Daoy (cell line): ENCODE data around the gene ZNF524. TPM values are rescaled to one million over a fixed set of nuclear protein-coding genes. Genes with fewer than 3 reads are reported as not detected.

Experiments
- total RNA-seq: library from RNA; depleted of rRNA; stranded (reverse); fragments of >200 nt; shearing (Covaris generic); gene quantifications from 2 replicates; pipeline ENCODE4 v1.2.3, GENCODE V29; 2014; rRNA removed

The ZNF524 gene
- total RNA-seq, 1 experiment from 2014 or later: 8.7 TPM

Other genes starting within 250 kb of the ZNF524 start
- not detected in 2 replicates for gene COX6B2, start 245.6 kb upstream of the ZNF524 start, total RNA-seq
- not detected in 2 replicates for gene GARIN5B, start 237.0 kb upstream of the ZNF524 start, total RNA-seq
- 56.5 and 60.4 TPM in 2 replicates for gene IL11, start 229.8 kb upstream of the ZNF524 start, total RNA-seq
- not detected in 2 replicates for gene TMEM190, start 223.5 kb upstream of the ZNF524 start, total RNA-seq
- 3.3 and 3.9 TPM in 2 replicates for gene TMEM238, start 216.0 kb upstream of the ZNF524 start, total RNA-seq
- gene RPL28, start 214.4 kb upstream of the ZNF524 start, total RNA-seq: 633 and 816 TPM in 2 replicates
- gene UBE2S, start 192.5 kb upstream of the ZNF524 start, total RNA-seq: 317 and 338 TPM in 2 replicates
- gene SHISA7, start 157.0 kb upstream of the ZNF524 start, total RNA-seq: not detected in 2 replicates
- gene ISOC2, start 138.6 kb upstream of the ZNF524 start, total RNA-seq: 134 and 140 TPM in 2 replicates
- gene C19orf85, start 135.5 kb upstream of the ZNF524 start, total RNA-seq: not detected in 2 replicates
- gene ZNF628, start 123.7 kb upstream of the ZNF524 start, total RNA-seq: 1.7 and 3.4 TPM in 2 replicates
- 22.5 and 23.2 TPM in 2 replicates for gene NAT14, start 115.1 kb upstream of the ZNF524 start, total RNA-seq
- gene SSC5D, start 111.9 kb upstream of the ZNF524 start, total RNA-seq: 1.4 and 2.2 TPM in 2 replicates
- not detected in 2 replicates for gene SBK2, start 63.2 kb upstream of the ZNF524 start, total RNA-seq
- not detected in 2 replicates for gene SBK3, start 54.7 kb upstream of the ZNF524 start, total RNA-seq
- 8.8 and 9.8 TPM in 2 replicates for gene ZNF579, start 19.4 kb upstream of the ZNF524 start, total RNA-seq
- 2.2 and 4.1 TPM in 2 replicates for gene FIZ1, start 771 bp upstream of the ZNF524 start, total RNA-seq
- gene ZNF865, start 5.4 kb downstream of the ZNF524 start, total RNA-seq: 0.15 and 0.80 TPM in 2 replicates
- gene ZNF784, start 24.3 kb downstream of the ZNF524 start, total RNA-seq: 5.8 and 6.1 TPM in 2 replicates
- 1.8 and 2.4 TPM in 2 replicates for gene ZNF580, start 40.7 kb downstream of the ZNF524 start, total RNA-seq
- 10.1 and 15.9 TPM in 2 replicates for gene ZNF581, start 43.4 kb downstream of the ZNF524 start, total RNA-seq
- gene CCDC106, start 47.9 kb downstream of the ZNF524 start, total RNA-seq: 8.2 and 8.6 TPM in 2 replicates
- gene U2AF2, start 54.7 kb downstream of the ZNF524 start, total RNA-seq: 218 and 267 TPM in 2 replicates
- 25.3 and 26.6 TPM in 2 replicates for gene EPN1, start 74.9 kb downstream of the ZNF524 start, total RNA-seq
- not detected in 2 replicates for gene NLRP9, start 138.1 kb downstream of the ZNF524 start, total RNA-seq
- gene RFPL4A, start 158.8 kb downstream of the ZNF524 start, total RNA-seq: 64.2 and 89.1 TPM in 2 replicates
- gene RFPL4AL1, start 168.8 kb downstream of the ZNF524 start, total RNA-seq: 46.6 and 54.4 TPM in 2 replicates
- gene NLRP11, start 231.7 kb downstream of the ZNF524 start, total RNA-seq: 4.1 and 5.1 TPM in 2 replicates
- 0.60 and 0.80 TPM in 2 replicates for gene NLRP4, start 236.3 kb downstream of the ZNF524 start, total RNA-seq